HCT116 (cell line): ENCODE measurements around the gene KLF6. TPM values are rescaled to one million over a fixed set of nuclear protein-coding genes. Genes with fewer than 3 reads are reported as not detected.
A peak's percentile ranks its signal among the peaks of the same experiment; 100 is the strongest.

ENCODE experiments used
- ATAC-seq: fragments of 200-7000 bp; cut with Tn5 transposase; 2 replicates; pipeline ENCODE4 v1.9.1; 2020; ENCODE audit warnings: mild to moderate bottlenecking, moderate library complexity
- BruUV-seq: library from RNA; stranded (reverse); fragments of 400-500 nt; replicated peaks from 2 replicates; lab custom pipeline; 2021; lab: Mats Ljungman, UMichigan
- CTCF ChIA-PET: fragments of 300-600 bp; sonication (Branson Sonifier 250); formaldehyde crosslinking; loops from one replicate; lab custom pipeline; 2021; ENCODE audit warnings: antibody characterized with exemption; lab: Charles Lee
- POLR2A ChIA-PET: fragments of 300-600, 350-600 bp; sonication (Branson Sonifier 250); formaldehyde crosslinking; loops from one replicate; lab custom pipeline; 2021; ENCODE audit warnings: antibody characterized with exemption; lab: Charles Lee
- RAD21 ChIA-PET, 2 experiments: fragments of 300-600 bp; sonication (Branson Sonifier 250); formaldehyde crosslinking; loops; one replicate each; lab custom pipeline; 2023; ENCODE audit warnings: low total read pairs in 2 of 2; ENCODE audit not compliant: uncharacterized antibody in 2 of 2, unreplicated experiment in 2 of 2, low non-redundant PET in 1 of 2; lab: Charles Lee
- DNase-seq: peaks from one replicate; pipeline ENCODE4 v3.0.0-alpha.2; 2010; ENCODE audit warnings: low read depth, low spot score
- H2AFZ ChIP-seq: fragments of 200-600 bp; shearing (Covaris generic), sonication (generic); 2 replicates; pipeline ENCODE4 v1.6.1; 2017; ENCODE audit warnings: low read depth, mixed run types, mixed read lengths, antibody characterized with exemption, low read length; ENCODE audit not compliant: poor library complexity, severe bottlenecking
- H3K27ac ChIP-seq: 2 replicates; pipeline ENCODE4 v1.5.1; 2012; ENCODE audit warnings: low read depth, low read length
- H3K27me3 ChIP-seq: fragments of 200-600 bp; sonication (generic); 2 replicates; pipeline ENCODE4 v1.6.1; 2016; ENCODE audit warnings: mixed run types, low read length, mixed read lengths; ENCODE audit not compliant: insufficient read depth
- H3K36me3 ChIP-seq, 2 experiments: fragments of 200-500 bp in 1 of 2; fragments of 200-600 bp in 1 of 2; sonication (Bioruptor generic) in 1 of 2; sonication (generic) in 1 of 2; 2 replicates each; pipeline versions ENCODE4 v1.5.1 to v1.6.1; 2014 to 2016; ENCODE audit warnings: low read length in 2 of 2, inconsistent platforms in 1 of 2, mixed read lengths in 1 of 2, mixed run types in 1 of 2; ENCODE audit not compliant: insufficient read depth in 2 of 2, control insufficient read depth in 1 of 2
- H3K4me1 ChIP-seq, 2 experiments: fragments of 200-600 bp in 1 of 2; sonication (generic) in 1 of 2; 2 replicates each; pipeline versions ENCODE4 v1.5.1 to v1.6.1; 2012 to 2017; ENCODE audit warnings: low read length in 2 of 2, inconsistent platforms in 1 of 2, mild to moderate bottlenecking in 1 of 2, mixed read lengths in 1 of 2, mixed run types in 1 of 2, moderate library complexity in 1 of 2; ENCODE audit not compliant: insufficient read depth in 2 of 2, control insufficient read depth in 1 of 2
- H3K4me2 ChIP-seq: fragments of 200-600 bp; sonication (generic); 2 replicates; pipeline ENCODE4 v1.6.1; 2017; ENCODE audit warnings: mixed run types, low read length, mixed read lengths
- H3K4me3 ChIP-seq, 2 experiments: fragments of 200-600 bp in 1 of 2; sonication (generic) in 1 of 2; replicated peaks in 1 of 2; 2 replicates each; pipeline ENCODE4 v1.5.1; 2011 to 2016; ENCODE audit warnings: low read length in 2 of 2, control low read depth in 1 of 2, low read depth in 1 of 2, mild to moderate bottlenecking in 1 of 2, mixed read lengths in 1 of 2, mixed run types in 1 of 2
- H3K79me2 ChIP-seq: fragments of 200-600 bp; sonication (generic); 2 replicates; pipeline ENCODE4 v1.6.1; 2017; ENCODE audit warnings: mild to moderate bottlenecking, mixed run types, low read length, moderate library complexity, mixed read lengths; ENCODE audit not compliant: insufficient read depth
- H3K9ac ChIP-seq: fragments of 200-600 bp; sonication (generic); 2 replicates; pipeline ENCODE4 v1.6.1; 2016; ENCODE audit warnings: low read length, mixed read lengths
- H3K9me2 ChIP-seq: fragments of 200-600 bp; sonication (generic), shearing (Covaris generic); 2 replicates; pipeline ENCODE4 v1.6.1; 2017; ENCODE audit warnings: mixed run types, mild to moderate bottlenecking, moderate library complexity; ENCODE audit not compliant: insufficient read depth
- H3K9me3 ChIP-seq, 2 experiments: fragments of 200-500 bp in 1 of 2; fragments of 200-600 bp in 1 of 2; sonication (Bioruptor generic) in 1 of 2; sonication (generic) in 1 of 2; 2 replicates each; pipeline ENCODE4 v1.6.1; 2014 to 2017; ENCODE audit warnings: low read length in 2 of 2, mixed read lengths in 2 of 2, inconsistent platforms in 1 of 2, low read depth in 1 of 2, mild to moderate bottlenecking in 1 of 2, mixed run types in 1 of 2, moderate library complexity in 1 of 2; ENCODE audit not compliant: control insufficient read depth in 1 of 2, insufficient read depth in 1 of 2
- H4K20me1 ChIP-seq: fragments of 200-600 bp; sonication (generic), shearing (Covaris generic); 2 replicates; pipeline ENCODE4 v1.6.1; 2017; ENCODE audit warnings: mixed run types, mild to moderate bottlenecking, moderate library complexity; ENCODE audit not compliant: insufficient read depth
- CEBPB ChIP-seq: IDR thresholded peaks from 2 replicates; pipeline ENCODE4 v1.6.1; 2012; ENCODE audit warnings: low read depth
- EGR1 ChIP-seq: IDR thresholded peaks from 2 replicates; pipeline ENCODE4 v1.6.1; 2012; ENCODE audit warnings: low read depth
- ELF1 ChIP-seq: IDR thresholded peaks from 2 replicates; pipeline ENCODE4 v1.6.1; 2012; ENCODE audit warnings: low read depth, borderline replicate concordance
- EZH2 ChIP-seq: fragments of 200-600 bp; sonication (generic); IDR thresholded peaks from 2 replicates; pipeline ENCODE4 v1.6.1; 2017; ENCODE audit warnings: antibody characterized with exemption, mixed run types
- EZH2phosphoT487 ChIP-seq: fragments of 200-600 bp; IDR thresholded peaks from 2 replicates; pipeline ENCODE4 v1.6.1; 2018; ENCODE audit warnings: antibody characterized with exemption, borderline replicate concordance
- JUND ChIP-seq: IDR thresholded peaks from 2 replicates; pipeline ENCODE4 v1.6.1; 2012
- POLR2AphosphoS5 ChIP-seq: IDR thresholded peaks from 2 replicates; pipeline ENCODE4 v1.6.1; 2011; ENCODE audit warnings: mild to moderate bottlenecking, low read depth, low read length, moderate library complexity
- RAD21 ChIP-seq: IDR thresholded peaks from 2 replicates; pipeline ENCODE4 v1.6.1; 2012; ENCODE audit warnings: low read depth, mild to moderate bottlenecking
- SIN3A ChIP-seq: IDR thresholded peaks from 2 replicates; pipeline ENCODE4 v1.6.1; 2012; ENCODE audit warnings: low read depth
- SP1 ChIP-seq: IDR thresholded peaks from 2 replicates; pipeline ENCODE4 v1.6.1; 2012; ENCODE audit warnings: low read depth
- TCF7L2 ChIP-seq: IDR thresholded peaks from 2 replicates; pipeline ENCODE4 v1.7.0; 2011; ENCODE audit warnings: borderline replicate concordance, inconsistent platforms; ENCODE audit not compliant: insufficient read depth, insufficient read length; ENCODE audit errors: extremely low read depth
- YY1 ChIP-seq: IDR thresholded peaks from 2 replicates; pipeline ENCODE4 v1.6.1; 2011; ENCODE audit warnings: low read length, low read depth, moderate library complexity, mild to moderate bottlenecking; ENCODE audit not compliant: insufficient replicate concordance; ENCODE audit errors: extremely low read depth
- ZFX ChIP-seq: fragments of 450-650 bp; IDR thresholded peaks from 2 replicates; pipeline ENCODE4 v1.6.1; 2017
- intact Hi-C: fragments of 100-400 bp; cut with micrococcal nuclease; formaldehyde crosslinking; loops from 2 replicates; pipeline ENCODE4 v1.10.0; 2022
- total RNA-seq: library from RNA; stranded (reverse); gene quantifications from one replicate; pipeline ENCODE4 v1.2.1, GENCODE V29; 2021; ENCODE audit not compliant: unreplicated experiment
- TF ChIP-seq, protein P1 (sequence below): IDR thresholded peaks from 2 replicates; pipeline ENCODE4 v1.6.1; 2012
- TF ChIP-seq, protein P2 (sequence below), 3 experiments: fragments of 200-600 bp in 1 of 3; sonication (generic) in 1 of 3; IDR thresholded peaks in 2 of 3; conservative IDR thresholded peaks in 1 of 3; 2 replicates each; pipeline ENCODE4 v1.5.1; 2012 to 2017; ENCODE audit warnings: low read depth in 2 of 3, low read length in 2 of 3, antibody characterized with exemption in 1 of 3, borderline replicate concordance in 1 of 3, control low read depth in 1 of 3, mild to moderate bottlenecking in 1 of 3, mixed read lengths in 1 of 3, mixed run types in 1 of 3, moderate library complexity in 1 of 3; ENCODE audit not compliant: insufficient read depth in 1 of 3
- TF ChIP-seq, protein P3 (sequence below): IDR thresholded peaks from 2 replicates; pipeline ENCODE4 v1.6.1; 2011; ENCODE audit warnings: mild to moderate bottlenecking, low read length, moderate library complexity; ENCODE audit not compliant: insufficient replicate concordance; ENCODE audit errors: extremely low read depth
- TF ChIP-seq, protein P4 (sequence below): IDR thresholded peaks from 2 replicates; pipeline ENCODE4 v1.6.1; 2012

The KLF6 gene
- total RNA-seq, 1 experiment from 2014 or later = 82.2 TPM

DNA sequence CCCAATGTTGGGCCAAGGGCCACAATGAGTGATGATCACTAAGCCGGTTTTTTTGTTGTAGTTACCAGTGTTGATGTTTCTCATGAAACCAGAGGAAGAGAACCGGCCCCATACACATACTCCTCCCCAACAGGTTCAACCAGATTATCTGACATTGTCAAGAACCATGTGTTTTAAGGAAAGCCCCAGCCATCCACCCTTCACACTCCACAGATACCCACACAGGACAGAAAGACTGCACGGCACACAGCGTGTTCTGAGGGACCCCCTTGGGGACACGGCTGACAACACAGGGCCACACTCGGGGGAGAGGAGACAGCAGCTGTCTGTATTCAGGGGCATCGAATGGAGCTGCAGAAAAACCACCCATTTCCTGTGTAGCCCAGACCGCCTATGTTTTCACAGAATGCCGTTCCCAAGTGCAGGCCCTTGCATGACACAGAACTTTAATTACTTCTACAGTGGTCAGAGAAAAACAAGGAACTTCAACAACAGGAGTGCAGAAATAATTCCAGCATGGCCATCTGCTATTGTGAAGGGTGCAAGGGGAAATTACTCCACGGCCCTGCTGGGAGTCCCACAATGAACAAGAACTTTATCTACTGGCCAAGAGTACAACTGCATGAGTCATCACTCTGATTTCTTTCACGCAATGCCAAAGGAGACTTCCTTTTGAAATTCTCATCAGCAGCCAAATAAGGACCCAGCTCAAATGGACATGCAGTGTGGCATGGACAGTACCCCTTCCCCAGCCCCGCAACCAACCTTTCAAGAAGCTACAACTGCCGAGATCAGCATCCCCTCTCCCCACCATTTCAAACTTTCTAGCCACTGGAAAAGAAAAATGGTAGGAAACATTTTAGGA lies 2.3 kb downstream of the KLF6 start:
- Histone ChIP-seq H3K9me2 (no peaks in the 10 kb centered on the region), H3K4me1 (peaks cover 57 to 78% of the 10 kb centered on the region in 2 experiments), H3K4me3 (peak overlapping the region; percentile 89 to 91), H2AFZ (no peak overlapping the region), H3K27me3 (no peaks in the 10 kb centered on the region), H3K4me2 (peak overlapping the region; percentile 93), H3K36me3 (peaks cover 42 to 60% of the 10 kb centered on the region in 2 experiments), H3K9ac (peak overlapping the region; percentile 94), H3K79me2 (peaks cover 73% of the 10 kb centered on the region), H4K20me1 (peaks cover 31% of the 10 kb centered on the region; the same call in 1 of the 2 replicates), H3K27ac (peak overlapping the region; percentile 96), H3K9me3 (no peaks in the 10 kb centered on the region)
- intact Hi-C loops = loop anchor here (2.0 to 10.0 kb wide), 2 partner anchors 70 to 372 kb away; no protein-coding TSS in a partner anchor
- CTCF ChIA-PET = no interaction called here
- no TSS peak for BruUV-seq
- POLR2A ChIA-PET = interaction anchor here (0.7 to 3.2 kb wide), 10 partner anchors 10 to 572 kb away, joined by 3 to 22 read pairs (median 6); no protein-coding TSS in a partner anchor
- peak; percentile 12 for ATAC-seq
- RAD21 ChIA-PET = no interaction called here
- no peak for DNase-seq
- TF ChIP-seq EGR1 (no peak), POLR2AphosphoS5 (peak; percentile 46; the same call in 1 of the 2 replicates), TCF7L2 (peak; percentile 72), EZH2phosphoT487 (no peak), ELF1 (no peak), RAD21 (peak; percentile 26; the same call in 1 of the 2 replicates), JUND (peak; percentile 85), ZFX (no peak), YY1 (no peak), SP1 (peak; percentile 60), SIN3A (peak; percentile 83), CEBPB (0 out of 2 replicates have a peak, but pooled peaks have one; percentile 60), EZH2 (no peak)
- TF ChIP-seq, protein P1, sequence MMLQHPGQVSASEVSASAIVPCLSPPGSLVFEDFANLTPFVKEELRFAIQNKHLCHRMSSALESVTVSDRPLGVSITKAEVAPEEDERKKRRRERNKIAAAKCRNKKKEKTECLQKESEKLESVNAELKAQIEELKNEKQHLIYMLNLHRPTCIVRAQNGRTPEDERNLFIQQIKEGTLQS = no peak; the same call in 1 of the 2 replicates
- TF ChIP-seq, protein P2, sequence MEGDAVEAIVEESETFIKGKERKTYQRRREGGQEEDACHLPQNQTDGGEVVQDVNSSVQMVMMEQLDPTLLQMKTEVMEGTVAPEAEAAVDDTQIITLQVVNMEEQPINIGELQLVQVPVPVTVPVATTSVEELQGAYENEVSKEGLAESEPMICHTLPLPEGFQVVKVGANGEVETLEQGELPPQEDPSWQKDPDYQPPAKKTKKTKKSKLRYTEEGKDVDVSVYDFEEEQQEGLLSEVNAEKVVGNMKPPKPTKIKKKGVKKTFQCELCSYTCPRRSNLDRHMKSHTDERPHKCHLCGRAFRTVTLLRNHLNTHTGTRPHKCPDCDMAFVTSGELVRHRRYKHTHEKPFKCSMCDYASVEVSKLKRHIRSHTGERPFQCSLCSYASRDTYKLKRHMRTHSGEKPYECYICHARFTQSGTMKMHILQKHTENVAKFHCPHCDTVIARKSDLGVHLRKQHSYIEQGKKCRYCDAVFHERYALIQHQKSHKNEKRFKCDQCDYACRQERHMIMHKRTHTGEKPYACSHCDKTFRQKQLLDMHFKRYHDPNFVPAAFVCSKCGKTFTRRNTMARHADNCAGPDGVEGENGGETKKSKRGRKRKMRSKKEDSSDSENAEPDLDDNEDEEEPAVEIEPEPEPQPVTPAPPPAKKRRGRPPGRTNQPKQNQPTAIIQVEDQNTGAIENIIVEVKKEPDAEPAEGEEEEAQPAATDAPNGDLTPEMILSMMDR (IDR thresholded peaks at IDR 0.05 in 2 of 3, conservative IDR thresholded peaks at IDR 0.05 in 1 of 3; ENCODE audit: borderline replicate concordance in 1 of 3, insufficient read depth in 1 of 3, low read depth in 2 of 3, low read length in 2 of 3) = no peak
- TF ChIP-seq, protein P3, sequence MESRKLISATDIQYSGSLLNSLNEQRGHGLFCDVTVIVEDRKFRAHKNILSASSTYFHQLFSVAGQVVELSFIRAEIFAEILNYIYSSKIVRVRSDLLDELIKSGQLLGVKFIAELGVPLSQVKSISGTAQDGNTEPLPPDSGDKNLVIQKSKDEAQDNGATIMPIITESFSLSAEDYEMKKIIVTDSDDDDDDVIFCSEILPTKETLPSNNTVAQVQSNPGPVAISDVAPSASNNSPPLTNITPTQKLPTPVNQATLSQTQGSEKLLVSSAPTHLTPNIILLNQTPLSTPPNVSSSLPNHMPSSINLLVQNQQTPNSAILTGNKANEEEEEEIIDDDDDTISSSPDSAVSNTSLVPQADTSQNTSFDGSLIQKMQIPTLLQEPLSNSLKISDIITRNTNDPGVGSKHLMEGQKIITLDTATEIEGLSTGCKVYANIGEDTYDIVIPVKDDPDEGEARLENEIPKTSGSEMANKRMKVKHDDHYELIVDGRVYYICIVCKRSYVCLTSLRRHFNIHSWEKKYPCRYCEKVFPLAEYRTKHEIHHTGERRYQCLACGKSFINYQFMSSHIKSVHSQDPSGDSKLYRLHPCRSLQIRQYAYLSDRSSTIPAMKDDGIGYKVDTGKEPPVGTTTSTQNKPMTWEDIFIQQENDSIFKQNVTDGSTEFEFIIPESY = no peak
- TF ChIP-seq, protein P4, sequence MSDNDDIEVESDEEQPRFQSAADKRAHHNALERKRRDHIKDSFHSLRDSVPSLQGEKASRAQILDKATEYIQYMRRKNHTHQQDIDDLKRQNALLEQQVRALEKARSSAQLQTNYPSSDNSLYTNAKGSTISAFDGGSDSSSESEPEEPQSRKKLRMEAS = peak; percentile 61; the same call in 1 of the 2 replicates
